ENCODE measurements around the gene OR51A2. TPM values are rescaled to one million over a fixed set of nuclear protein-coding genes. Genes with fewer than 3 reads are reported as not detected.

OR51A2 gene
- total RNA-seq, 1 experiment from 2014 or later = not detected

GRCh38 chr11:4921796-4922195, 33.7 kb downstream of the OR51A2 start:
- Histone ChIP-seq H2BK15ac (ENCODE audit: low read depth, low read length) (no peak overlapping the region), H4K5ac (ENCODE audit: insufficient read length, low read depth, low read length) (no peak overlapping the region), H4K8ac (replicated peaks; ENCODE audit: insufficient read length, low read depth, low read length) (no peak overlapping the region), H3K18ac (ENCODE audit: insufficient read length, low read depth, low read length) (no peak overlapping the region), H2BK20ac (ENCODE audit: low read depth, low read length, poor library complexity, severe bottlenecking) (no peak overlapping the region), H2AK5ac (ENCODE audit: insufficient read length, low read length) (no peak overlapping the region), H3K14ac (ENCODE audit: insufficient read depth, low read length) (no peak overlapping the region), H3K23me2 (ENCODE audit: insufficient read length, low read depth, low read length, poor library complexity, severe bottlenecking) (no peaks in the 10 kb centered on the region), H4K91ac (ENCODE audit: insufficient read length, low read depth, low read length) (no peak overlapping the region), H3K56ac (ENCODE audit: insufficient read length, low read depth, low read length) (no peak overlapping the region), H3K79me1 (ENCODE audit: insufficient read depth, low read depth, low read length, poor library complexity, severe bottlenecking) (no peaks in the 10 kb centered on the region), H3K4ac (ENCODE audit: low read depth, low read length) (no peak overlapping the region), H3K4me1 (ENCODE audit: insufficient read depth, low read length) (no peaks in the 10 kb centered on the region), H2BK5ac (ENCODE audit: insufficient read length, low read length) (no peak overlapping the region), H3K27ac (ENCODE audit: insufficient read length, low read depth, low read length) (no peak overlapping the region), H2AFZ (ENCODE audit: low read length) (no peak overlapping the region), H3K79me2 (ENCODE audit: insufficient read depth, low read length) (no peaks in the 10 kb centered on the region), H2BK120ac (ENCODE audit: low read depth, low read length, poor library complexity, severe bottlenecking) (no peak overlapping the region), H3K9ac (ENCODE audit: extremely low read depth, insufficient read length, low read length) (no peak overlapping the region), H4K20me1 (ENCODE audit: control insufficient read depth, insufficient read depth, insufficient read length) (no peaks in the 10 kb centered on the region), H2BK12ac (ENCODE audit: insufficient read length, low read depth, low read length) (no peak overlapping the region), H3K23ac (ENCODE audit: insufficient read length, low read depth, low read length) (no peak overlapping the region), H3K9me3 (ENCODE audit: control insufficient read depth, low read depth, low read length) (no peaks in the 10 kb centered on the region), H3T11ph (ENCODE audit: low read length) (no peak overlapping the region), H3K27me3 (ENCODE audit: insufficient read depth, low read length) (no peaks in the 10 kb centered on the region), H3K4me2 (ENCODE audit: insufficient read depth, insufficient read length, low read length) (no peak overlapping the region)
- H3K9me3 Mint-ChIP-seq = no peaks in the 10 kb centered on the region
- H3K36me3 Mint-ChIP-seq (ENCODE audit: insufficient read depth in 1 of 3, low read depth in 3 of 3) = no peaks in the 10 kb centered on the region
- no peak overlapping the region for H3K4me3 Mint-ChIP-seq
- H3K27ac Mint-ChIP-seq = no peak overlapping the region
- H3K4me1 Mint-ChIP-seq = no peaks in the 10 kb centered on the region
- H3K27me3 Mint-ChIP-seq (ENCODE audit: low read depth) = no peaks in the 10 kb centered on the region; the same call in 1 of the 2 replicates
- no peak for DNase-seq
- no peak for TF ChIP-seq CTCF (conservative IDR thresholded peaks at IDR 0.05)
- no CpG with 5 or more reads among the region's 1 CpG for WGBS (ENCODE audit: extremely low coverage, insufficient read length, low lambda C conversion rate)
